Measurements from ENCODE around the gene IL12RB2.

Gene IL12RB2

GRCh38 chr1:67436511-67437055, 128.9 kb downstream of the IL12RB2 start:
- H3K79me2 ChIP-seq (ENCODE audit: low read length) = peaks cover 9% of the 10 kb centered on the region
- H3K9me3 ChIP-seq (ENCODE audit: insufficient read depth, low read length) = no peaks in the 10 kb centered on the region
- H3K27ac ChIP-seq (ENCODE audit: low read length) = no peak overlapping the region
- H3K36me3 ChIP-seq (replicated peaks; ENCODE audit: low read depth, low read length) = no peaks in the 10 kb centered on the region
- no peak overlapping the region for H3K9ac ChIP-seq (ENCODE audit: low read length)
- TF ChIP-seq EZH2phosphoT487 (IDR thresholded peaks at IDR 0.05; ENCODE audit: low read depth) = no peak
- no peaks in the 10 kb centered on the region for H3K27me3 ChIP-seq (ENCODE audit: low read depth, low read length)
- H3K4me2 ChIP-seq (ENCODE audit: low read length) = no peak overlapping the region
- no peak overlapping the region for H3K4me3 ChIP-seq (ENCODE audit: low read length)
- H3K4me1 ChIP-seq (ENCODE audit: low read length) = peaks cover 28% of the 10 kb centered on the region
- H4K20me1 ChIP-seq (ENCODE audit: insufficient read depth, low read length) = no peaks in the 10 kb centered on the region
- no peak overlapping the region for H2AFZ ChIP-seq (ENCODE audit: low read depth, low read length)

DNA sequence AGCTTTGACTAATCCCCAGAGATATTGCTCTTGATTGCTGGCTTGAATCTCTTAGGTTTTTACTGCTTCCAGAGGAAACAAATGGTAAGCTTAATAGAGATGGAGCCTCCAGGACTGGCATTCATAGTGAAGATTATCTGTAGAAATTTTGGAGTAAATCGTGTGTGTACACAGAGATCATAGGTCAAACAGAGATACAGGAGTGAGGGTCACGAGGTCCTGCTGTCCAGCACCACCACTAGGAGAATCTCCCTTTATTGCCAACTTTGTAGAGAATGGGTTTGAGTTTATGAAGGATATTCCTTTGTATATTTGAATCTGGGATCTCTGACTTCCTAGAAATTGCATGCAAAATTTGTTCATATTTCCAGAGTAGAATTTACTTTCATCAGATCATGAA, 130.3 kb downstream of the IL12RB2 start:
- no peak for TF ChIP-seq EZH2phosphoT487 (IDR thresholded peaks at IDR 0.05; ENCODE audit: low read depth)
- H2AFZ ChIP-seq (ENCODE audit: low read depth, low read length) = no peak overlapping the region
- H3K9ac ChIP-seq (ENCODE audit: low read length) = no peak overlapping the region
- no peaks in the 10 kb centered on the region for H3K79me2 ChIP-seq (ENCODE audit: low read length)
- no peak overlapping the region for H3K27ac ChIP-seq (ENCODE audit: low read length)
- no peak overlapping the region for H3K4me3 ChIP-seq (ENCODE audit: low read length)
- no peaks in the 10 kb centered on the region for H3K36me3 ChIP-seq (replicated peaks; ENCODE audit: low read depth, low read length)
- no peaks in the 10 kb centered on the region for H3K27me3 ChIP-seq (ENCODE audit: low read depth, low read length)
- H3K4me2 ChIP-seq (ENCODE audit: low read length) = no peak overlapping the region
- no peaks in the 10 kb centered on the region for H3K9me3 ChIP-seq (ENCODE audit: insufficient read depth, low read length)
- H3K4me1 ChIP-seq (ENCODE audit: low read length) = peaks cover 14% of the 10 kb centered on the region
- no peaks in the 10 kb centered on the region for H4K20me1 ChIP-seq (ENCODE audit: insufficient read depth, low read length)

DNA sequence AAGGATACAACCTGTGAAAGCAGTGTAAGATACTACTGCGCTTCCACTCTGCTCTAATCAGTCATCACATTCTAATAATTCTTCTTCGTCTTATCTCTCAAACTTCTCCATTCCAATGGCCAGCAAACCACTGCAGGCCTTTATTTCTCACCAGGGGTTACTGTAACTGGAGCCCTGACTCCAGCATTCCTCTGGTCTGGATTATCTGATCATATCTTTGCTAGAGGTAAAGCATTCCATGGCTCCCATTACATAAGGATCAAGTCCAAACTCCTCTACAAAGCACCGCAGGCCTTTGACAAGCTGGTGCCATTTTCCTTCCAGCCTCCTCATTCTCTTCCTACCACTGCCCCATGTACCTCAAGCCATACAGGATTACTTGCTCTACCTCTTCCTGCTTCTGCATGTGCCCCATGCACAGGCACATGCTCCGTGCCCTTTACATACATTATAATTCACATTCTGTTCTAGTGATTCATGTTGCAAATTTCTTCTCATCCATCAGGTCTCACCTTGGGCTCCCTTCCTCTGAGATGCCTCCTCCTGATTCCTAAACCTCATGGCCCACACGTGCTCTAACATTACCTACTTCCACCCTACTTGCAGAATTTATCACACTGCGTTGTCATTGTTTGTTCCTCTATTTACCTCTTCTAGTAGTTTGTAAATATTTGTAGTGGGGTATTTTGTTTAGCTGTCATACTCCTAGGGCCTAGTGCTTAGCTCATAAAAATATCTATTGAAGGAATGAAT, 131.8 kb downstream of the IL12RB2 start:
- Histone ChIP-seq H3K27ac (ENCODE audit: low read length) (no peak overlapping the region), H3K9me3 (ENCODE audit: insufficient read depth, low read length) (no peaks in the 10 kb centered on the region), H3K9ac (ENCODE audit: low read length) (no peak overlapping the region), H4K20me1 (ENCODE audit: insufficient read depth, low read length) (no peaks in the 10 kb centered on the region), H3K4me2 (ENCODE audit: low read length) (no peak overlapping the region), H3K4me3 (ENCODE audit: low read length) (no peak overlapping the region), H3K4me1 (ENCODE audit: low read length) (no peaks in the 10 kb centered on the region), H3K36me3 (replicated peaks; ENCODE audit: low read depth, low read length) (no peaks in the 10 kb centered on the region), H3K27me3 (ENCODE audit: low read depth, low read length) (no peaks in the 10 kb centered on the region), H2AFZ (ENCODE audit: low read depth, low read length) (no peak overlapping the region), H3K79me2 (ENCODE audit: low read length) (no peaks in the 10 kb centered on the region)
- TF ChIP-seq, protein P1, sequence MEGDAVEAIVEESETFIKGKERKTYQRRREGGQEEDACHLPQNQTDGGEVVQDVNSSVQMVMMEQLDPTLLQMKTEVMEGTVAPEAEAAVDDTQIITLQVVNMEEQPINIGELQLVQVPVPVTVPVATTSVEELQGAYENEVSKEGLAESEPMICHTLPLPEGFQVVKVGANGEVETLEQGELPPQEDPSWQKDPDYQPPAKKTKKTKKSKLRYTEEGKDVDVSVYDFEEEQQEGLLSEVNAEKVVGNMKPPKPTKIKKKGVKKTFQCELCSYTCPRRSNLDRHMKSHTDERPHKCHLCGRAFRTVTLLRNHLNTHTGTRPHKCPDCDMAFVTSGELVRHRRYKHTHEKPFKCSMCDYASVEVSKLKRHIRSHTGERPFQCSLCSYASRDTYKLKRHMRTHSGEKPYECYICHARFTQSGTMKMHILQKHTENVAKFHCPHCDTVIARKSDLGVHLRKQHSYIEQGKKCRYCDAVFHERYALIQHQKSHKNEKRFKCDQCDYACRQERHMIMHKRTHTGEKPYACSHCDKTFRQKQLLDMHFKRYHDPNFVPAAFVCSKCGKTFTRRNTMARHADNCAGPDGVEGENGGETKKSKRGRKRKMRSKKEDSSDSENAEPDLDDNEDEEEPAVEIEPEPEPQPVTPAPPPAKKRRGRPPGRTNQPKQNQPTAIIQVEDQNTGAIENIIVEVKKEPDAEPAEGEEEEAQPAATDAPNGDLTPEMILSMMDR (IDR thresholded peaks at IDR 0.05; ENCODE audit: low read depth, low read length) = no peak
- TF ChIP-seq EZH2phosphoT487 (IDR thresholded peaks at IDR 0.05; ENCODE audit: low read depth) = no peak

- Histone ChIP-seq H3K4me2 (ENCODE audit: low read length) (no peak overlapping the region), H3K27me3 (ENCODE audit: low read depth, low read length) (no peaks in the 10 kb centered on the region), H3K4me3 (ENCODE audit: low read length) (no peak overlapping the region), H3K9ac (ENCODE audit: low read length) (no peak overlapping the region), H4K20me1 (ENCODE audit: insufficient read depth, low read length) (no peaks in the 10 kb centered on the region), H3K27ac (ENCODE audit: low read length) (no peak overlapping the region), H3K4me1 (ENCODE audit: low read length) (no peaks in the 10 kb centered on the region), H2AFZ (ENCODE audit: low read depth, low read length) (no peak overlapping the region), H3K79me2 (ENCODE audit: low read length) (no peaks in the 10 kb centered on the region), H3K36me3 (replicated peaks; ENCODE audit: low read depth, low read length) (no peaks in the 10 kb centered on the region), H3K9me3 (ENCODE audit: insufficient read depth, low read length) (no peaks in the 10 kb centered on the region)
- no peak for TF ChIP-seq EZH2phosphoT487 (IDR thresholded peaks at IDR 0.05; ENCODE audit: low read depth)
- TF ChIP-seq, protein P1 (IDR thresholded peaks at IDR 0.05; ENCODE audit: low read depth, low read length) = no peak
Measured at GRCh38 chr1:67440339-67440738, 132.7 kb downstream of the IL12RB2 start.

DNA sequence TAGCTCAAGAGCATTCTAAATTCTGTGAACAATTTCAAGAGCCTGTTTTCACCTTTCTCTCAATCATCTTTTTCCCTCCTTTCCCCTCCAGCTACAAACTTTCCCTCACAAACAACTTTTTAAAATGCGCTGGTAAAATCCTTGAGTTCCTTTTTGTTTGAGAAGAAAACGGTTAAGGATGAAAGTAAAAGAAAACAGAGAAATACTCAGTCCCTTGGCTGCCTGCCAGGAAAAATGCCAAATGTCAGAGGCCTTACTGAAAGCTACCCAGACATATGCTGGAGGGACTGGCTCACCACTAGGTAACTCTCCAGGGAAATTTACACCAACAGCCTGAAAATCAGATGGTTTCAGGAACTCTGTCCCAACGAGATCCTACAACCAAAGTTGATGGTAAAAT, 133.5 kb downstream of the IL12RB2 start:
- Histone ChIP-seq H3K9ac (ENCODE audit: low read length) (no peak overlapping the region), H3K4me3 (ENCODE audit: low read length) (no peak overlapping the region), H4K20me1 (ENCODE audit: insufficient read depth, low read length) (no peaks in the 10 kb centered on the region), H3K27ac (ENCODE audit: low read length) (no peak overlapping the region), H3K4me2 (ENCODE audit: low read length) (no peak overlapping the region), H3K79me2 (ENCODE audit: low read length) (no peaks in the 10 kb centered on the region), H3K9me3 (ENCODE audit: insufficient read depth, low read length) (no peaks in the 10 kb centered on the region), H3K4me1 (ENCODE audit: low read length) (no peaks in the 10 kb centered on the region), H3K27me3 (ENCODE audit: low read depth, low read length) (no peaks in the 10 kb centered on the region), H2AFZ (ENCODE audit: low read depth, low read length) (no peak overlapping the region), H3K36me3 (replicated peaks; ENCODE audit: low read depth, low read length) (no peaks in the 10 kb centered on the region)
- TF ChIP-seq, protein P1 (IDR thresholded peaks at IDR 0.05; ENCODE audit: low read depth, low read length) = no peak
- TF ChIP-seq EZH2phosphoT487 (IDR thresholded peaks at IDR 0.05; ENCODE audit: low read depth) = no peak
